HG03066 (cell line): ENCODE data around the gene PATZ1.

Source experiments
- ATAC-seq: cut with Tn5 transposase; IDR thresholded peaks from one replicate; pipeline ENCODE4 v1.9.1; 2021; ENCODE audit warnings: low read depth; ENCODE audit not compliant: unreplicated experiment

The PATZ1 gene

GRCh38 chr22:31344256-31344577 is 1.9 kb downstream of the PATZ1 start:
- no peak for ATAC-seq

GRCh38 chr22:31343235-31344191 is 2.6 kb downstream of the PATZ1 start:
- ATAC-seq = no peak

- no peak for ATAC-seq
Observed at GRCh38 chr22:31342389-31343140, 3.6 kb downstream of the PATZ1 start.

DNA sequence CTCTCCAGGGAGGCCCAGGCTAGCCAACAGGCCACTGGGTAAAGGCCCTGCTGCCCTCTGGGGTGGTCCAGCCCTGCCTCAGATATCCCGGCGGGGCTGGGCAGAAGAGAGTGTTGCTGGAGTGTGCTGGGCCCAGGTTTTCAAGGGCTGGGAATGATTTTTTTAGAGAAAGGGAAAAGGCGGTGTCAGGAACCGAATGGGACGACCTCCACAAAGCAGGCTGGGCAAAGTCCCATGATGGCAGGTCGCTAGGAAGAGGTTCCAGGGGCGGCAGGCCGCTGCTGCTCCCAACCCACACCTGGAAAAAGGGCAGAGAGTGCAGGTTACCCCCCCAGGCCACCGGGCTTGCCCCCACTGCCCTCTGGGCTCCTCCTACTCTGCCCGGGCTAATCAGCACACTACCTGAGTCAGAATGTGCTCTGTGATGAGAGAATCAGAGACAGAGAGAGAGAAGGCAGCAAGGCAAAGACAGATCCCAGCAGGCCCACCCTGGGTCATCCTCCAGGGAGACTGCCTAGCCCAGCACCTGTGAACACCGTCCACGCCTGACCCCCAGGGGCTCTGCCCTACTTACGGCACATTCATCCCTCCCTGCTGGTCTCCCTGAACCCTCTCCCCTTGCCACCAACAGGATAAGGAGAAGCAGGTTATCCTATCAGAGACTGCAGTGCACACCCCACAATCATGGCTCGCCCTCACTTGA is 4.6 kb downstream of the PATZ1 start:
- ATAC-seq = no peak

DNA sequence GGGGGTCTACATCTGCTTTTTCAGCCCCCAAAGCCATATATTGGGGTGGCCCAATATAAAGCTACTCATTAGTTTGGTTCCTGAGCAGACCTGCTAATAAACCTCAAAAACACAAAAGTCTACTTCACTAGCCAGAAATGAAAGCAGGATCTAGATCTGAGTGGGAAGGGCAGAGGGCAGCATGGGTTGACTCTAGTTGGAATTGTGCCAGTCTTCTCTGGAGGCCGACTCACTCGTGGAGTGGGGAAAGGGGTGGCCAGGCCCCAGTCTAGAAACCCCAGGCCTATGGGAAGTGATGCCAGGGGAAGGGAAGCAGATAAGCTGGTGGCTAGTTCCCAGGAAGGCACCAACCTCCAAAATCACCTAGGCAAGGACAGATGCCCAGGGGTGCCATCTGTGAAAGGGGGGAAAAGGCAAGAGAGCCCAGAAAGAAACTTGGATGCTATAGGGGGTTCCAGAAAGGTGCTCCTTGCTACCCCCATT is 5.3 kb downstream of the PATZ1 start:
- ATAC-seq = no peak

DNA sequence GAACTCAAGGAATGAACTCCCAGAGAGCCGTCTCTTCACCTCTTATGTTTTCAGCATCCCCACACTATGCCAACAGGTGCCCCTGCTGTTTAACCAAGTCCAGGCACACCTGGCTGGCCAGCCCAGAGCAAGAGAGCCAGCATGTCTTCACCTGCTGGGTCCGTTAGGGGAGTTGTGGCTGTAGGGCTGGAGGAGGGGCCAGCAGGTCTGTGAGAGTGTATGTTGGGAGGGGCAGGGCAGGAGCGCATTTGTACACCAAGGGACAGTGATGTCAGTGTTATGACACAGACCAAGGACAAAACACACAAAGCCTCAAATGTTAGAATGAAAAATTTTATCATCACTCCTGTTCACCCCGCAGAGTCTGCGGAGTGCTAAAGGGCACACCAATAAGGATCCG is 5.8 kb downstream of the PATZ1 start:
- no peak for ATAC-seq

- ATAC-seq = no peak
Observed at GRCh38 chr22:31339148-31339832, 6.9 kb downstream of the PATZ1 start.

DNA sequence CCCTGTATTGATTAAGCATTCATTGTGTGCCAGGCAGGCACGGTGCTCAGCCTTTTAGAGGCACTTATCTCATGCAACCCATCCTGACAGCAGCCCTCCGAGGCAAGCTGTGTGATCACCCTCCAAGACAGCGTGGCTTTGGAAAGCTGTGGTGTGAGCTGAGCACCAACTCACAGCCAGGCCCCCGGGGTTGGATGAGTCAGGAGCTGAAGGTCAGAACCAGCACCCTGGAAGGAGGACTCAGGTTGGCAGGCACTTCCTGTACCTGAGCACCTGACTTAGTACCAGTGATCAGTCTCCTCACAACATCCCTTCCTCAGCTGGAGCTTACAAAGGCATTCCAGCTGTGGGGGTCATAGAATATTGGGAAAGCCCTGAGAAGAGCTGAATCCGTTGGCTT is 9.0 kb downstream of the PATZ1 start:
- ATAC-seq = no peak

DNA sequence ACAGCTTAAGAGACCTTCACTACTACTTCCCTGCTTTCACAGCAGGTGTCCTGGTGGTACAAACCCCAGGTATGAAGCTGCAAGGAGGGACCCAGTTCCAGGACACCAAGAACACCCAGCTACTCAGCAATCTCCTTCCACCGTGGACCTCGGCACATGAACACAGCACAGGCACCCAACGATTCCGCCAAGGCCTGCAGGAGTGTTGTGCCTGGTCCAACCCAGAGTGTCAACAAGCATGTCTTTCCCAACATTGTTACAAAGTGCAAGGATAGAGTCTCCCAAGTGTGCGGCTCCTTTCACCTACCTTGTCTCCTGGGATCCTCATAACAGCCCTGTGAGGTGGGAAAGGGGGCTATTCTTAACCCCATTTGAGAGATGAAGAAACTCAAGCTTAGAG is 11.8 kb downstream of the PATZ1 start:
- no peak for ATAC-seq

DNA sequence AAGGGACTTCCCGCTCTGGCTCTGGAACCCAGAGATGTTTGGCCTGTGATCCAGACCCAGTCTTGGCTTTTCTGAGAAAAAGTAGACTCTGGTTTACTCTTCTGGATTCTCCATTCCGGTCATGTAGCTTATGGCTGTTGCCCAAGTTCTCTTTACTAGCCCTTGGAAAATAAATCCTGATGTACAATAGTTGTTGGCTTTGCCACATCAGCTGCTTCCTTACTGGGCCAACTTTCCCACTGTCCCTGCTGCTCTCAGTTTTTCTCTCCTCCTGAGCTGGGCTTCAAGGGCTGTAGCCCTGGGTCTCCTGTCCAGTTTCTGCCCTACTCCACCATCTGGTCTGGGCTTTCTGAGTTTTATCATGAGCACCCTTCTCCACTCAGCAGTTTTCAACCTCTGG is 12.5 kb downstream of the PATZ1 start:
- ATAC-seq = no peak

GRCh38 chr22:31332886-31333285 is 13.3 kb downstream of the PATZ1 start:
- no peak for ATAC-seq

DNA sequence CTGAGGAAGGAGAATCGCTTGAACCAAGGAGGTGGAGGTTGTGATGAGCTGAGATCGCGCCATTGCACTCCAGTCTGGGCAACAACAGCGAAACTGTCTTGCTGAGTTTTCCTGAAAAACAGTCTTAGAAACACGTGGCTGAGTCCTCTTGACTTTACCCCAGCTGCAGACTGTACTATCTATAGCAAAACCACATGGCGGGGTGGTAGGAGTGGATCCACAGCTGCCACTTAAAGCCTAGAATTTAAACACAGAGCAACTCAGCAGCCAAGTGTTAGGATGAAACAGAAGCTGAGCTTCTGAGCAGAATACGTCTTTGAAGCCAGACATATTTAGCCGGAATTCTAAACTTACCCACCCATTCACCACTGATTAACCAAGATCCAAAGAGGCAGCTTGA is 14.1 kb downstream of the PATZ1 start:
- ATAC-seq = no peak

DNA sequence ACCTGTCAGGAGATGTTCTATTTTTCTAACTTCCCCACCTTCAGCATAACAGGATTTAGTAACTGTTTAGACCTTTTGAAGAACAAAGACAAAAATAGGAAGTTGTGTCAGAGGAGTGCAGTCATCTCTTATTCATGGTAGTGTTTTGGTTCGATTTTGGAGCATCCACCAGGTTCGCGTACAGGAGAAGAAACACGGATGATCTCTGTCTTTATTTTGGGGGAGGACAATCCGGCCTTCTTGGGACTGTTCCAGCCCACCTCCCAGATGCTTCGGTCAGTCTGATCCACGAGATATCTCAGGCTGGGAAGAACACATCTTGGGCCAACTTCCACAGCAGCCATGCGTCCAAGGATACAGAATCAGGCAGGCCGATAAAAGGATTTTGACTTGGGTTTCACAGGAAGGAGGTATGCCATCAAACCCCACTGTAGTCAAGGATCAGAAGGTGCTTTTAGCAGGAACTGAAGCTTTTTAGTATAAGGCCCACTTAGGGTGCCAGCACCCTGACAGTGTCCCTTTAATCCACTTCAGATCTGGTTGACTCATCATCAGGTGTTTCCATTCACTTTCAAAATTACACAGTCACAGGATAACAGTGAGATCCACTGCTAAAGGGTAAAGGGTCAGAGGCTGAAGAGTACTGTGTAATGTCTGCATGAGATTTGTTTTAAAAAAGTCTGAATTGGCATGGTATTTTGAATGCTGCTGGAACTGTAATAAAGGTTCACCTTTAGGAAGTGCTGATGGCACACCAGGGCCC is 16.5 kb downstream of the PATZ1 start:
- ATAC-seq = no peak

DNA sequence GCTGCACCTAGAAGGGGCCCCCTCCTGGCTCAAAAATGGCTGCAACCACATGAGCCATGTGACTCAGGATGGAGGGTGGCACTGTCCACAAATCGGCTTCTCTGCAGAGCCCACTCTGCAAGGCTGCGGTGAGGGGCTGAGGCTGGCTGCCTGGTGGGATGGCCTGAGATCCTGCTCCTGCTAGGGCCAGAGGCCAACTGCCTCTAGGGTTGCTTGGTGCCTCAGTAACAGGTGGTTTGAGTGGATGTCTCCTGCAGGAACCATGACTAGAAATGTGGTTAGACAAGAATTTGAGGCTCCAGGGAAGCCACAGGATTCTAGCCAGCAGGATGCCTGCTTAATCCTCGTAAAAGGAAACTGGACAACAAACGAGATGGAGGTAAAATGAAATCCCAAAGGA is 17.1 kb downstream of the PATZ1 start:
- ATAC-seq = no peak

DNA sequence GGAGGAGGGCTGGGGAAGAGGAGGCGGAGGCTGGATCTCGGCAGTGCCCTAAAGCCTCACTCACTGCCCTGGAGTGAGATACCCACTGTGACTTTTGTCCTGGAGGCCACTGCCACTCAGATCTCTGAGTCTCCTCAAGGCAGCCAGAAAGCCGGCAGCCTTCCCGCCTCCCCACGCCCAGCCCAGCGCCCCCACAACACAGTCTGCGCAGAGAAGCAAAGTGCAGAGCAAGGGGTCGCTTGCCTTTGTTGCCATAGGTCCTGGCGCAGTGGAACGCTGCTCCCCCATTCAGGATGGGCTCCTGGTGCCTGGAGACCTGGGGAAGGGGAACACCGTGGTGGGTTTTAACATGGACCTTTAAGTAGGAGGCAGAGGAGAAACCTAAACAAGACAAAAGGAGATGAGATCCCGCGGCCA is 17.6 kb downstream of the PATZ1 start:
- ATAC-seq = no peak

- no peak for ATAC-seq
Observed at GRCh38 chr22:31327806-31328543, 18.2 kb downstream of the PATZ1 start.

DNA sequence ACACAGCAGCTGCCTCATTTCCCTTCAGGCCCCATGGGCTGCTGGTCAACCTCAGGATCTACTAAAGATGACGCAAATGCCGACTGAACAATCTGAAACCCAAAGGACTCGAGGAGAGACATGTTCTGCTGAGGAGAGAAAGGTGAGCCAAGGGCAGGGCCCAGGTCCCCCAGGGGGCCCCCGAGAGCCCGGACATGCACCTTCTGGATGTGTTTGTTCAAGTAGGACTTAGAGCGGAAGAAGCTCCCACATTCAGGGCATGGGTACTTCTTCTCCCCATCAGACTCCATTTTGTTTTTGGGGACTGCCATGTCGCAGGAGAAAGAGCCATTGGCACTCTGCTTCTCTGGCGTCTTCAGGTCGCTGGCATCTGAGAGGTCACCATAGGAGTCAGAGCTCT is 19.3 kb downstream of the PATZ1 start:
- ATAC-seq = no peak

DNA sequence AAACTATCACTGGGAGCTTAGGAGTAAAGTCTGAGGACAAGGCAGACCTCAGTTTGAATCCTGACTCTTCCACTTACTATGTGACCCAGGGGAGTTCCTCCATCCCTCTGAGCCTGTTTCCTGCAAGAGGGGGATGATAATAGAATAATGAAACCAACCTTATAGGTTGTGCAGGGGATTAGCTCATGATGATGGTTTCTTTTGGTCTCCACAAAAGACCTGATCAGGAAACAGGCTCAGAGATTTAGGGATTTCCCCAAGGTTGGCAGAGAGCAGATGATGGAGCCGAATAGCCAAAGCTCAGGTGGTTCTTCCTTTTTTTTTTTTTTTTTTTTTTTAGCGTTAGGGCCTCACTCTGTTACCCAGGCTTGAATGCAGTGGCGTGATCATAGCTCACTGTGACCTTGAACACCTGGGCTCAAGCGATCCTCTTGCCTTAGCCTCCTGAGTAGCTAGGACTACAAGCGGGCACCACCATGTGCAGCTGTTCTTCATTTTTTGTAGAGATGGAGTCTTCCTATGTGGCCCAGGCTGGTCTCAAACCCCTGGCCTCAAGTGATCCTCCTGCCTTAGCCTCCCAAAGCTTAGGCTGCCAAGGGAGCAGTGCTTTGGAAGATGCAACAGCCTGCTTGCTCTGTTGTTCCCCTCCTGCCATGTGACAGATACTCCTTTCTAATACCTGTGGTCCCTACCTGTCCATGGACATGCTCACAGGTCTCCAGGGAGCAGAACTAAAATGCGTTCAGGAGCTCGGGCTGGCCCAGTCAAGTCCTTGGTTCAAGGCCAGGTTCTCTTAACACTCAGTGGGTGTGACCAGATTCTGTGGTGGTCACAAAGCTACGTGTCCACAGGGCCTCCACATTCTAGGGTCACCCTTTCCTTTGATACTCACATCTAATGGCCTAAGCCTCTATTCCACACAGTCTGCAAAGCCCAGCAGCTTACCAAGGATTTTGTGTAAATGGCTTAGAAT is 22.3 kb downstream of the PATZ1 start:
- ATAC-seq = no peak
